HepG2 (cell line): Measurements from ENCODE around the gene PNPLA2. TPM values are rescaled to one million over a fixed set of nuclear protein-coding genes. Genes with fewer than 3 reads are reported as not detected.
A peak's percentile ranks its signal among the peaks of the same experiment; 100 is the strongest.

ENCODE experiments used
- HNRNPL ChIP-seq: fragments of 200-400 bp; formaldehyde crosslinking; IDR thresholded peaks from 2 replicates; pipeline ENCODE4 v1.6.1; 2017; ENCODE audit warnings: mild to moderate bottlenecking, low read depth, low read length
- KDM2A ChIP-seq: sonication (generic); formaldehyde crosslinking; IDR thresholded peaks from 2 replicates; pipeline ENCODE4 v1.4.0; 2020; ENCODE audit warnings: low read depth, missing genetic modification reagents, borderline replicate concordance
- KDM6A ChIP-seq: IDR thresholded peaks from 2 replicates; pipeline ENCODE4 v1.6.1; 2016; ENCODE audit warnings: low read depth
- SOX6 ChIP-seq, 2 experiments: fragments of 450-650 bp in 1 of 2; sonication (generic) in 1 of 2; formaldehyde crosslinking in 1 of 2; IDR thresholded peaks; 2 replicates each; pipeline versions ENCODE4 v1.4.0 to v1.6.1; 2017 to 2020; ENCODE audit warnings: antibody characterized with exemption in 1 of 2, mild to moderate bottlenecking in 1 of 2, missing genetic modification reagents in 1 of 2
- TBP ChIP-seq: sonication (generic); formaldehyde crosslinking; IDR thresholded peaks from 2 replicates; pipeline ENCODE4 v1.5.0; 2020; ENCODE audit warnings: missing genetic modification reagents
- ZBTB7B ChIP-seq: sonication (generic); formaldehyde crosslinking; IDR thresholded peaks from 2 replicates; pipeline ENCODE4 v1.4.0; 2020; ENCODE audit warnings: missing genetic modification reagents
- ZNF263 ChIP-seq: sonication (generic); formaldehyde crosslinking; IDR thresholded peaks from 2 replicates; pipeline ENCODE4 v1.4.0; 2020; ENCODE audit warnings: missing genetic modification reagents
- ZNF335 ChIP-seq: sonication (generic); formaldehyde crosslinking; IDR thresholded peaks from 2 replicates; pipeline ENCODE4 v1.4.0; 2020; ENCODE audit warnings: missing genetic modification reagents
- ZNF354B ChIP-seq: sonication (generic); formaldehyde crosslinking; IDR thresholded peaks from 2 replicates; pipeline ENCODE4 v1.8.0; 2022; ENCODE audit warnings: mild to moderate bottlenecking, missing genetic modification reagents
- ZSCAN21 ChIP-seq: sonication (generic); formaldehyde crosslinking; IDR thresholded peaks from 2 replicates; pipeline ENCODE4 v1.8.0; 2022; ENCODE audit warnings: mild to moderate bottlenecking, missing genetic modification reagents, moderate library complexity, borderline replicate concordance
- polyA plus RNA-seq, 8 experiments: library from polyadenylated mRNA; depleted of rRNA in 3 of 8; stranded (reverse) in 7 of 8; unstranded in 1 of 8; fragments of >200 nt; fragmentation: Illumina TruSeq in 4 of 8; extraction: Trizol in 4 of 8; gene quantifications; 2 replicates each; pipeline versions ENCODE4 v1.2.1 to v1.2.3, GENCODE V29; 2011 to 2016; ENCODE audit warnings: low read depth in 4 of 8, missing spikeins in 1 of 8, mixed read lengths in 1 of 8; ENCODE audit not compliant: insufficient read depth in 1 of 8
- total RNA-seq, 5 experiments: library from RNA; depleted of rRNA; stranded (reverse); fragments of >200 nt; fragmentation: Illumina TruSeq; extraction: Trizol; gene quantifications; 2 replicates each; pipeline ENCODE4 v1.2.3, GENCODE V29; 2016; ENCODE audit warnings: low read depth in 1 of 5
- TF ChIP-seq, protein P1 (sequence below): IDR thresholded peaks from 2 replicates; pipeline ENCODE4 v1.6.1; 2016; ENCODE audit warnings: low read depth, missing genetic modification reagents, missing compliant biosample characterization
- TF ChIP-seq, protein P2 (sequence below): sonication (generic); formaldehyde crosslinking; IDR thresholded peaks from 2 replicates; pipeline ENCODE4 v1.5.0; 2020; ENCODE audit warnings: mild to moderate bottlenecking, missing genetic modification reagents
- TF ChIP-seq, protein P3 (sequence below): sonication (generic); formaldehyde crosslinking; IDR thresholded peaks from 2 replicates; pipeline ENCODE4 v1.4.0; 2020; ENCODE audit warnings: mild to moderate bottlenecking, missing genetic modification reagents, borderline replicate concordance

Gene PNPLA2
- total and polyA plus RNA-seq, 2 of the 13 experiments (the other 11 are each of a cell fraction or from before 2014, with no cell fraction given), result 10.5 to 43.2 TPM

DNA sequence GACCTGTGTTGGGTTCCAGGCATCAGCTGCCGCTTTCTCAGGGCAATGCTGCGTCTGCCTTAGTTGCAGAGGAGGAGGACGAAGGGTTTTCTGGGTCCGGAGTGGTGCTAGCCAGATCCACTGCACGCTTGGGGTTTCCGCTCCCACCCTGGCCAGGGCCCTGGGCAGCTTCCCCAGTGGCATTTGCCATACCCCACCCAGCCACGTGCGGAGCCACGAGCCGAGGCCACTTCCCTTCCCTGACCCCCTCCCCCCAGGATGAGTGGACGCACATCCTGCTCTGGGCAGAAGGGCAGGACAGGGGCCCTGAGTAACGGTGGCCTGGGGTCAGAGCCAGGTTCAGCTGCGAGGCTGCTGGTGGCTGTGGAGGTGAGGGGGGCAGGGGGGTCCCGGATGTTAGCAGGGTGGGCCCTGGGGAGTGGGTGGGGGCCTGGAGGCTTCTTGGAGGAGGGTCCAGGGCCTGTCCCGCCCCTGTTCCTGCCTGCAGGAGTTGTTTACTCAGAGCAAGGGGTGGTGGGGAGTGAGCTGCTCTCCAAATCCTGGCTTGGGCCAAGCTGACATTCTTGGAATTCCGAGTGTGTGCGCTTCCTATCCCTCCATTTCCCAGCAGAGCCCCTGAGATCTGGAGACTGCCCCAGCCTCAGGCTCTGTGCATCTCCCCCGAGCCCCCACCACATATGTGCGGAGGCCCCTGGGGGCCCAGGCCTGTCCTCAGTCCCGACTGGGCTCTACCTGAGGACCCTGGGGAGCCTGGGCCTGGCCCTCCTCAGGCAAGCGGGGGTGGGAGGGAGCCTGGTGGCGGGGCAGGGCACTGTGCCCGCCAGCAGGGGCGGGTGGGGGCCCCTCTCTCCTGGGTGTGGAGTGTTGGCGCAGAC lies 25.3 kb downstream of the PNPLA2 start (continued):
- TF ChIP-seq, protein P1, sequence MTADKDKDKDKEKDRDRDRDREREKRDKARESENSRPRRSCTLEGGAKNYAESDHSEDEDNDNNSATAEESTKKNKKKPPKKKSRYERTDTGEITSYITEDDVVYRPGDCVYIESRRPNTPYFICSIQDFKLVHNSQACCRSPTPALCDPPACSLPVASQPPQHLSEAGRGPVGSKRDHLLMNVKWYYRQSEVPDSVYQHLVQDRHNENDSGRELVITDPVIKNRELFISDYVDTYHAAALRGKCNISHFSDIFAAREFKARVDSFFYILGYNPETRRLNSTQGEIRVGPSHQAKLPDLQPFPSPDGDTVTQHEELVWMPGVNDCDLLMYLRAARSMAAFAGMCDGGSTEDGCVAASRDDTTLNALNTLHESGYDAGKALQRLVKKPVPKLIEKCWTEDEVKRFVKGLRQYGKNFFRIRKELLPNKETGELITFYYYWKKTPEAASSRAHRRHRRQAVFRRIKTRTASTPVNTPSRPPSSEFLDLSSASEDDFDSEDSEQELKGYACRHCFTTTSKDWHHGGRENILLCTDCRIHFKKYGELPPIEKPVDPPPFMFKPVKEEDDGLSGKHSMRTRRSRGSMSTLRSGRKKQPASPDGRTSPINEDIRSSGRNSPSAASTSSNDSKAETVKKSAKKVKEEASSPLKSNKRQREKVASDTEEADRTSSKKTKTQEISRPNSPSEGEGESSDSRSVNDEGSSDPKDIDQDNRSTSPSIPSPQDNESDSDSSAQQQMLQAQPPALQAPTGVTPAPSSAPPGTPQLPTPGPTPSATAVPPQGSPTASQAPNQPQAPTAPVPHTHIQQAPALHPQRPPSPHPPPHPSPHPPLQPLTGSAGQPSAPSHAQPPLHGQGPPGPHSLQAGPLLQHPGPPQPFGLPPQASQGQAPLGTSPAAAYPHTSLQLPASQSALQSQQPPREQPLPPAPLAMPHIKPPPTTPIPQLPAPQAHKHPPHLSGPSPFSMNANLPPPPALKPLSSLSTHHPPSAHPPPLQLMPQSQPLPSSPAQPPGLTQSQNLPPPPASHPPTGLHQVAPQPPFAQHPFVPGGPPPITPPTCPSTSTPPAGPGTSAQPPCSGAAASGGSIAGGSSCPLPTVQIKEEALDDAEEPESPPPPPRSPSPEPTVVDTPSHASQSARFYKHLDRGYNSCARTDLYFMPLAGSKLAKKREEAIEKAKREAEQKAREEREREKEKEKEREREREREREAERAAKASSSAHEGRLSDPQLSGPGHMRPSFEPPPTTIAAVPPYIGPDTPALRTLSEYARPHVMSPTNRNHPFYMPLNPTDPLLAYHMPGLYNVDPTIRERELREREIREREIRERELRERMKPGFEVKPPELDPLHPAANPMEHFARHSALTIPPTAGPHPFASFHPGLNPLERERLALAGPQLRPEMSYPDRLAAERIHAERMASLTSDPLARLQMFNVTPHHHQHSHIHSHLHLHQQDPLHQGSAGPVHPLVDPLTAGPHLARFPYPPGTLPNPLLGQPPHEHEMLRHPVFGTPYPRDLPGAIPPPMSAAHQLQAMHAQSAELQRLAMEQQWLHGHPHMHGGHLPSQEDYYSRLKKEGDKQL (CRISPR knock-in tag), result peak; percentile 24; the same call in 1 of the 2 replicates
- TF ChIP-seq, protein P2, sequence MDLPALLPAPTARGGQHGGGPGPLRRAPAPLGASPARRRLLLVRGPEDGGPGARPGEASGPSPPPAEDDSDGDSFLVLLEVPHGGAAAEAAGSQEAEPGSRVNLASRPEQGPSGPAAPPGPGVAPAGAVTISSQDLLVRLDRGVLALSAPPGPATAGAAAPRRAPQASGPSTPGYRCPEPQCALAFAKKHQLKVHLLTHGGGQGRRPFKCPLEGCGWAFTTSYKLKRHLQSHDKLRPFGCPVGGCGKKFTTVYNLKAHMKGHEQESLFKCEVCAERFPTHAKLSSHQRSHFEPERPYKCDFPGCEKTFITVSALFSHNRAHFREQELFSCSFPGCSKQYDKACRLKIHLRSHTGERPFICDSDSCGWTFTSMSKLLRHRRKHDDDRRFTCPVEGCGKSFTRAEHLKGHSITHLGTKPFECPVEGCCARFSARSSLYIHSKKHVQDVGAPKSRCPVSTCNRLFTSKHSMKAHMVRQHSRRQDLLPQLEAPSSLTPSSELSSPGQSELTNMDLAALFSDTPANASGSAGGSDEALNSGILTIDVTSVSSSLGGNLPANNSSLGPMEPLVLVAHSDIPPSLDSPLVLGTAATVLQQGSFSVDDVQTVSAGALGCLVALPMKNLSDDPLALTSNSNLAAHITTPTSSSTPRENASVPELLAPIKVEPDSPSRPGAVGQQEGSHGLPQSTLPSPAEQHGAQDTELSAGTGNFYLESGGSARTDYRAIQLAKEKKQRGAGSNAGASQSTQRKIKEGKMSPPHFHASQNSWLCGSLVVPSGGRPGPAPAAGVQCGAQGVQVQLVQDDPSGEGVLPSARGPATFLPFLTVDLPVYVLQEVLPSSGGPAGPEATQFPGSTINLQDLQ (CRISPR knock-in tag), result peak; percentile 64; the same call in 1 of the 2 replicates
- TF ChIP-seq ZNF263 (no peak), KDM2A (CRISPR knock-in tag) (0 out of 2 replicates have a peak, but pooled peaks have one; percentile 53), ZSCAN21 (CRISPR knock-in tag) (peak; percentile 68; the same call in 1 of the 2 replicates), HNRNPL (peak; percentile 67; the same call in 1 of the 2 replicates), TBP (CRISPR knock-in tag) (no peak), ZNF335 (CRISPR knock-in tag) (peak; percentile 56; the same call in 1 of the 2 replicates), ZBTB7B (CRISPR knock-in tag) (peak; percentile 47; the same call in 1 of the 2 replicates), SOX6 (IDR thresholded peaks at IDR 0.05) (no peak), SOX6 (CRISPR knock-in tag; IDR thresholded peaks at IDR 0.05) (peak; percentile 46; the same call in 1 of the 2 replicates), KDM6A (peak; percentile 28; the same call in 1 of the 2 replicates), ZNF354B (CRISPR knock-in tag) (no peak)
- TF ChIP-seq, protein P3, sequence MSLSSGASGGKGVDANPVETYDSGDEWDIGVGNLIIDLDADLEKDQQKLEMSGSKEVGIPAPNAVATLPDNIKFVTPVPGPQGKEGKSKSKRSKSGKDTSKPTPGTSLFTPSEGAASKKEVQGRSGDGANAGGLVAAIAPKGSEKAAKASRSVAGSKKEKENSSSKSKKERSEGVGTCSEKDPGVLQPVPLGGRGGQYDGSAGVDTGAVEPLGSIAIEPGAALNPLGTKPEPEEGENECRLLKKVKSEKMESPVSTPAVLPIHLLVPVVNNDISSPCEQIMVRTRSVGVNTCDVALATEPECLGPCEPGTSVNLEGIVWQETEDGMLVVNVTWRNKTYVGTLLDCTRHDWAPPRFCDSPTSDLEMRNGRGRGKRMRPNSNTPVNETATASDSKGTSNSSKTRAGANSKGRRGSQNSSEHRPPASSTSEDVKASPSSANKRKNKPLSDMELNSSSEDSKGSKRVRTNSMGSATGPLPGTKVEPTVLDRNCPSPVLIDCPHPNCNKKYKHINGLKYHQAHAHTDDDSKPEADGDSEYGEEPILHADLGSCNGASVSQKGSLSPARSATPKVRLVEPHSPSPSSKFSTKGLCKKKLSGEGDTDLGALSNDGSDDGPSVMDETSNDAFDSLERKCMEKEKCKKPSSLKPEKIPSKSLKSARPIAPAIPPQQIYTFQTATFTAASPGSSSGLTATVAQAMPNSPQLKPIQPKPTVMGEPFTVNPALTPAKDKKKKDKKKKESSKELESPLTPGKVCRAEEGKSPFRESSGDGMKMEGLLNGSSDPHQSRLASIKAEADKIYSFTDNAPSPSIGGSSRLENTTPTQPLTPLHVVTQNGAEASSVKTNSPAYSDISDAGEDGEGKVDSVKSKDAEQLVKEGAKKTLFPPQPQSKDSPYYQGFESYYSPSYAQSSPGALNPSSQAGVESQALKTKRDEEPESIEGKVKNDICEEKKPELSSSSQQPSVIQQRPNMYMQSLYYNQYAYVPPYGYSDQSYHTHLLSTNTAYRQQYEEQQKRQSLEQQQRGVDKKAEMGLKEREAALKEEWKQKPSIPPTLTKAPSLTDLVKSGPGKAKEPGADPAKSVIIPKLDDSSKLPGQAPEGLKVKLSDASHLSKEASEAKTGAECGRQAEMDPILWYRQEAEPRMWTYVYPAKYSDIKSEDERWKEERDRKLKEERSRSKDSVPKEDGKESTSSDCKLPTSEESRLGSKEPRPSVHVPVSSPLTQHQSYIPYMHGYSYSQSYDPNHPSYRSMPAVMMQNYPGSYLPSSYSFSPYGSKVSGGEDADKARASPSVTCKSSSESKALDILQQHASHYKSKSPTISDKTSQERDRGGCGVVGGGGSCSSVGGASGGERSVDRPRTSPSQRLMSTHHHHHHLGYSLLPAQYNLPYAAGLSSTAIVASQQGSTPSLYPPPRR, result peak; percentile 79; the same call in 1 of the 2 replicates
